GM19193 (cell line): ENCODE results near the gene PFKFB3.

Experiments used
- POLR2A ChIP-seq: IDR thresholded peaks from 4 replicates; pipeline ENCODE4 v1.6.1; 2011; ENCODE audit not compliant: insufficient read depth, insufficient read length; ENCODE audit errors: extremely low read depth

PFKFB3 gene

DNA sequence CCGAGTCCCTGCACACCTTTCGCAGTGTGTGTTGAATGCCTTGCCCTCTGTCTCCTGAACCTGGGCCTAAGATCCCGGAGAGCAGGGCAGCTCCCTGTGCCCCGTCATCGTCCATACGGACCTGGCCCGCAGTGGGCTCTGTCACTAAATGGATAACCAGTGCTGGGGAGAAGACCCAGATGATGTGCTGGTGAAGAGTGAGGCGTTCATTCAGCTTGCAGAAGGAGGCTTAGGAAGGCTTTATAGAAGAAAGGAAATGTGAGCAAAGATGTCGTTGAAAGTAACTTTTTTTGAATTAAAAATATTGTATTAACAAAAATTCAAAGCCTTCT is 34.4 kb downstream of the PFKFB3 start:
- TF ChIP-seq POLR2A, result no peak

DNA sequence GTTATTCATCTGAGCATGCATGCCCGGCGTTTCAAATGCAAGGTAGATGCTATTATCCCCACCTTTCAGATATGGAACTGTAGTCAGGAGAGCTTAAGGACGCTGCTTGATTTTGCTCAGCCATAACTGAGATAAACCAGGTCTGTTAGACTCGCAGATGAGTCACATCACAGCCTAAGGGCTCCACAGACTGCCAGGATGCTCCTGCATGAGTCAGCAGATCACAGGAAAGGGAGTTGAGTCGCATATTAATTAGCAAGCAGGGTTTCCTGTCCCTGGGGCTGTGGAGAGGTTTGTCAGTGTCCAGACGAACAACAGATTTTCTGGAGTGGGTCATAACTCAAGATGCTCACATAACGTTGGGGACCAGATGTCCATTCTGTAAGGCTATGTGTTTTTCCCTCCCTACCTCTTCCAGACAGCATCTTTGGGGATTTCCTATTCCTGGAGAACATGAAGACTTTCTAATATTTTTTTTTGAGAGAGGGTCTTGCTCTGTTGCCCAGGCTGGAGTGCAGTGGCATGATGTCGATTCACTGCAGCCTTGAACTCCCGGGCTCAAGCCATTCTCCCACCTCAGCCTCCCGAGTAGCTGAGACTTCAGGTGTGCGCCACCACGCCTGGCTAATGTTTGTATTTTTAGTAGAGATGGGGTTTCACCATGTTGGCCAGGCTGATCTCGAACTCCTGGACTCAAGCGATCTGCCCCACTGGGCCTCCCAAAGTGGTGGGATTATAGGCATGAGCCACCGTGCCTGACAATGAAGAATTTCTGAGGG is 36.7 kb downstream of the PFKFB3 start:
- TF ChIP-seq POLR2A, result no peak

- no peak for TF ChIP-seq POLR2A
These were observed 37.5 kb downstream of the PFKFB3 start for GRCh38 chr10:6240254-6240653.

DNA sequence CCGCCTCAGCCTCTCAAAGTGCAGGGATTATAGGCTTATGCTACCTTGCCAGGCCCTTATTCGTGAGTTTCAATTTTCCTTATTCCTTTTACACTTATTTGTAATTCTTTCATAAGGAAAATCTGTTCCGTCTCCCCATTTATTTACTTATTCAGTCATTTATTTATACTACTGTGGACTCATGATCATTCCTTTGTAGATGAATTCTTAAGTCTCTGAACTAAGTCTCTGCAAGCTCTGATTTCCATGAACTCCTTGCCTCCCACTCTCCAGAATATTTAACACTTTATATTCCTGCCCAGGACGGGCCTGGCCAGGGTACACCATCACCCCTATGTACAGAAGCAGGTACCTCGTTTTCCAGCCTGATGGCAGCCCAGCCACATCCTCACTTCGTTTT is 39.4 kb downstream of the PFKFB3 start:
- TF ChIP-seq POLR2A, result no peak

DNA sequence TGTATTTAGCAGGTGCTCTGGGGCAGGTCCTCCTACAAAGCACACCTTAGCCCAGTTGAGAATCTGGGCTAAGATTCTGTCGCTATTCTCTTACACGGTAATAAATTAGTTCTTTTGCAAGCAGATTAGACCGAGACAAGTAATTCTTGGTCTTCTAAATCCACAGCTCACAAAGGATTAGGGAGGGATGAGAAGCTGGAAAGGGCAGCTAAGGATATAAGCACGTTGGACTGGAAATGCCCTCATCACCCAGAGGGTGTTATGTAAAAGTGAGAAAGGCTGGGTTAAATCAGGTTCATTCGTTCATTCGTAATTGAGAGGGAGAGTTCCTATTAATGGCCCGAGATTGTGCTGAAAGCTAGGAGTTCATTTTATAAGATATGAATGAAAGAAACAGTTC is 41.8 kb downstream of the PFKFB3 start:
- TF ChIP-seq POLR2A, result no peak

DNA sequence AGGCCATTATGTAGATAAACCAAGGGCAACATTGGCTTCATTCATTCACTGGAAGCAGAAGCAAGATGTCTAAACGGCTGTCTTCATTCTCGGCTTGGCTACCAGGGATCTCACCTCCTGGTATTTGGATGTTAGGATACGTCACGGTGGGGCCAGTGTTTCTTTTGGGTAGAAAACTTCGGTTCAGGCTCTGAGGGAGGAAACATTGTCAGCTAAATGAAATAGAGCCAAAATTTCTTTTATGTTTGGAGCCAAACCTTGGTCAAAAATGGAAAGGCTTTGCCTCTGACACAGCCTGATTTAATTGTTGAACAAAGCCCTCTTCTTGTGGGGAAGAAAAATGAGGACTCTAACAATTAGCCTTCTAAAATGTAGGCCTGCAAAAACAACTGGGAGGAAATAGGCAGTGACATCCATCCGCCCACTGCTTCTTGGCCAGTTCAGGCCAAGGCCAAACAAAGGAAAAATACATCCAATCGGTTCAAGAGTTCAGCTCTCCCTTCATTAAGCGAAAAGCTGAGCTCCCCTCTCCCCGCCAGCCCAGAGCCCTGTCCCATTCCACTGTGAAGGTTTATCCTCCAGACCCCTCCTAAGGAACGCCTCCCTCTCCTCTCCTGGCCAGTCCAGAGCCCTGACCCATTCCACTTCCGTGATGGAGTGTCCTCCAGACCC is 44.4 kb downstream of the PFKFB3 start:
- TF ChIP-seq POLR2A, result no peak

DNA sequence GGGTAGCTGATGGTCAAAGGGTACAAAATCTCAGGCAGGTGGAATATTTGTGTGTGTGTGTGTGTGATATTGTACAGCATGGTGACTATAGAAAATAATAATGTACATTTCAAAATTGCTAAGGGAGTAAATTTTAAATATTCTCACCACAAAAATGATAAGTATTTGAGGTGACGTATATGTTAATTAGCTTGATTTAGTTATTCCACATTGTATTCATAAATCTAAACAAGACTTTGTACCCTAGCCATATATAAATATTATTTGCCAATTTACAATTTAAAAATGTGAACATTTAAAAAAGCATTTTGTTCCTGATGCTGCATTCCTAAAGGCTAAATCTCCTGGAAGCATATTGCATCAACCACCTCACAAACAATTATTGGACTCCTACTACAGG is 47.0 kb downstream of the PFKFB3 start:
- no peak for TF ChIP-seq POLR2A

- TF ChIP-seq POLR2A, result no peak
These were observed 48.0 kb downstream of the PFKFB3 start for GRCh38 chr10:6250745-6251144.

DNA sequence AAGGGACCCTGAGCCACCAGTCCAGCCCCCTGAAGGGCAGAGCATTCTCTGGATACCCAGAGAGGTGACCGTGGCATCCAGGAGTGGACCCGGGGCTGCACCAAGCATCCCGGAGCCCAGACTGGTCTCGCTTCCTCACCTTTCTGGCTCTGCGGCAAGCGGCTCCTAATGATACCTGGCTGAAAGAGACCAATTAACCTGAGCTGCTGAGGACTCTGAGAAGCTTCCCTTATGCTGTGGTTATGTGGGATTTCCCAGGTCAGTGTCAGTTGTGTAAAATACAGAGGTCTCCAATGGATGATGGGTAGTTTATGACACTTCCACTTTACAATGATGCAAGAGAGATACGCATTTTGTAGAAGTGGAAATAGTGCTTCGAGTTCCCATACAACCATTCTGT is 51.5 kb downstream of the PFKFB3 start:
- no peak for TF ChIP-seq POLR2A

DNA sequence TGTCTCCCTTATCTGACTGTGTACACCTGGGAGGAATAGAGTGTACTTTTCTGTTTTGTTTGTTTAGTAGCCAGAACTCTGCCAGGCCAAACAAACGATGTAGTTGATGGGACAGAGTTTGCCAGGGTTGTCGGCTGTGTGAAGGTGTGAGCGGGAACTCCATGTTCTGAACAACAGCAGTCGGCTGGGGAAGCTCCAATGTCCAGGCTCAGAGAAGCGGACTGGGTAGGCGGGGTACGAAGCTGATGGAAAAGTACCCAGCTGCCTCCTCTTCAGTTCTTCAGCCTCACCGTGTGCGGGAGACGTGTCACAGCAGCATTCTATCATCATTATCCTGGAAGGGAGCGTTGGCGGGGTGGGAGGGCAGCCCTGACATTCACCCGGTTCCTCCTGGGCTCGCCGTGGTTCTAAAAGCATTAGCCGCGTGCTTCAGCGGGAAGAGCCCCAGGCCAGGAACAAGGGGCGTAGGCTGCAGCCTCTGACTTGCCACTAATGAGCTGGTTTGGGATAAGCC is 52.9 kb downstream of the PFKFB3 start:
- TF ChIP-seq POLR2A, result no peak

- no peak for TF ChIP-seq POLR2A
These were observed 53.7 kb downstream of the PFKFB3 start for GRCh38 chr10:6256439-6256838.

- TF ChIP-seq POLR2A, result no peak
These were observed 56.4 kb downstream of the PFKFB3 start for GRCh38 chr10:6259153-6259552.

GRCh38 chr10:6260843-6261242 is 58.1 kb downstream of the PFKFB3 start:
- no peak for TF ChIP-seq POLR2A

GRCh38 chr10:6267941-6268340 is 65.2 kb downstream of the PFKFB3 start:
- TF ChIP-seq POLR2A, result no peak

GRCh38 chr10:6269432-6269831 is 66.7 kb downstream of the PFKFB3 start:
- no peak for TF ChIP-seq POLR2A
